Sigmoid colon (tissue), 7 donors: ENCODE results near the gene AMH. TPM values are rescaled to one million over a fixed set of nuclear protein-coding genes. Genes with fewer than 3 reads are reported as not detected.

Source experiments
- DNase-seq: peaks from one replicate; pipeline ENCODE4 v3.0.0-alpha.2; 2019
- H3K27ac ChIP-seq, 4 donors: fragments of 200-600 bp; sonication (generic); one replicate each; pipeline ENCODE4 v1.5.1; 2016 to 2019; ENCODE audit warnings: mild to moderate bottlenecking in 1 of 4
- H3K27me3 ChIP-seq, 3 donors: fragments of 200-600 bp; sonication (generic); one replicate each; pipeline ENCODE4 v1.5.1; 2019; ENCODE audit warnings: mild to moderate bottlenecking in 1 of 3
- H3K36me3 ChIP-seq, 4 donors: fragments of 200-600 bp; sonication (generic); one replicate each; pipeline ENCODE4 v1.5.1; 2016 to 2019
- H3K4me1 ChIP-seq, 4 donors: fragments of 200-600 bp; sonication (generic); one replicate each; pipeline ENCODE4 v1.5.1; 2017 to 2019
- H3K4me3 ChIP-seq, 4 donors: fragments of 200-600 bp; sonication (generic); one replicate each; pipeline ENCODE4 v1.5.1; 2017 to 2019; ENCODE audit warnings: mild to moderate bottlenecking in 2 of 4, moderate library complexity in 1 of 4
- H3K9me3 ChIP-seq, 4 donors: fragments of 200-600 bp in 3 of 4; sonication (generic) in 3 of 4; one replicate each; pipeline versions ENCODE4 v1.5.1 to v1.6.1; 2013 to 2019
- CTCF ChIP-seq, 4 experiments: fragments of 450-650 bp in 3 of 4; fragments of 200-600 bp in 1 of 4; IDR thresholded peaks; one replicate each; pipeline ENCODE4 v1.5.1; 2016 to 2019; ENCODE audit warnings: antibody characterized with exemption in 4 of 4, mild to moderate bottlenecking in 3 of 4, moderate library complexity in 2 of 4
- EP300 ChIP-seq, 4 donors: sonication (generic); formaldehyde crosslinking; IDR thresholded peaks; one replicate each; pipeline ENCODE4 v1.6.1; 2017; ENCODE audit warnings: antibody characterized with exemption in 4 of 4
- POLR2A ChIP-seq, 2 donors: fragments of 450-650 bp; IDR thresholded peaks; one replicate each; pipeline ENCODE4 v1.6.1; 2016; ENCODE audit warnings: antibody characterized with exemption in 2 of 2, mild to moderate bottlenecking in 2 of 2, moderate library complexity in 2 of 2
- POLR2AphosphoS5 ChIP-seq, 4 donors: sonication (generic); formaldehyde crosslinking; IDR thresholded peaks; one replicate each; pipeline ENCODE4 v1.6.1; 2017; ENCODE audit warnings: antibody characterized with exemption in 4 of 4
- WGBS, 2 donors: extraction: QIAGEN DNeasy Blood & Tissue Kit; methylation state at CpG; one replicate each; pipeline ENCODE4 v1.1.7; 2013; 5-methylcytosine and 5-hydroxymethylcytosine counted together
- intact Hi-C: fragments of 100-400 bp; cut with DNase I; formaldehyde crosslinking; loops from one replicate; pipeline ENCODE4 v1.15.1; 2023
- polyA plus RNA-seq, 3 donors: library from polyadenylated mRNA; stranded (reverse); fragments of 200-250 nt; gene quantifications; one replicate each; pipeline ENCODE4 v1.2.3, GENCODE V29; 2013
- total RNA-seq, 4 donors: library from RNA; depleted of rRNA; stranded (reverse); fragments of >200 nt; gene quantifications; one replicate each; pipeline ENCODE4 v1.1.0, GENCODE V29; 2016
- donor health status: healthy with polysubstance abuse.
- donor health status: Bipolar disorder and iron deficiency.
- donor health status: healthy.

The AMH gene
- total and polyA plus RNA-seq, 7 donors: 0.69 to 3.3 (median 1.8) TPM; not detected in 2

- intact Hi-C loops: no loop called here
- Histone ChIP-seq H3K9me3 (no peaks in the 10 kb centered on the region), H3K27me3 (peaks cover 0 to under 1% (median 0%) of the 10 kb centered on the region in 3 donors), H3K4me3 (no peak overlapping the region), H3K36me3 (no peaks in the 10 kb centered on the region), H3K4me1 (no peaks in the 10 kb centered on the region), H3K27ac (no peak overlapping the region)
- WGBS, 2 donors: 86 to 88% methylated on average over 5 of the region's 5 CpGs
- TF ChIP-seq EP300 (IDR thresholded peaks at IDR 0.05) (no peak), POLR2A (IDR thresholded peaks at IDR 0.05) (no peak), CTCF (IDR thresholded peaks at IDR 0.05) (no peak), POLR2AphosphoS5 (IDR thresholded peaks at IDR 0.05) (no peak)
- DNase-seq: no peak
Measured at GRCh38 chr19:2259336-2259735, 10.2 kb downstream of the AMH start.

GRCh38 chr19:2260341-2260805, 11.2 kb downstream of the AMH start:
- no peak overlapping the region for H3K4me3 ChIP-seq
- intact Hi-C loops: no loop called here
- H3K36me3 ChIP-seq: no peaks in the 10 kb centered on the region
- H3K27me3 ChIP-seq: no peaks in the 10 kb centered on the region
- no peaks in the 10 kb centered on the region for H3K4me1 ChIP-seq
- 20 to 57% methylated on average over 11 of the region's 11 CpGs for WGBS, 2 donors
- DNase-seq: no peak
- TF ChIP-seq POLR2A (IDR thresholded peaks at IDR 0.05): no peak
- TF ChIP-seq EP300 (IDR thresholded peaks at IDR 0.05): no peak
- no peak for TF ChIP-seq CTCF (IDR thresholded peaks at IDR 0.05)
- no peak for TF ChIP-seq POLR2AphosphoS5 (IDR thresholded peaks at IDR 0.05)
- H3K9me3 ChIP-seq: no peaks in the 10 kb centered on the region
- H3K27ac ChIP-seq: no peak overlapping the region

GRCh38 chr19:2261438-2262172, 12.5 kb downstream of the AMH start:
- Histone ChIP-seq H3K4me3 (no peak overlapping the region), H3K27me3 (no peaks in the 10 kb centered on the region), H3K4me1 (peaks cover 0 to 8% (median 5%) of the 10 kb centered on the region in 4 donors), H3K9me3 (no peaks in the 10 kb centered on the region), H3K27ac (no peak overlapping the region), H3K36me3 (no peaks in the 10 kb centered on the region)
- intact Hi-C loops: no loop called here
- WGBS, 2 donors: 70 to 72% methylated on average over 7 of the region's 7 CpGs
- TF ChIP-seq CTCF (IDR thresholded peaks at IDR 0.05) (peak in 2 of 4 experiments; percentile 28), EP300 (IDR thresholded peaks at IDR 0.05) (no peak)
- DNase-seq: no peak

GRCh38 chr19:2266183-2266993, 17.3 kb downstream of the AMH start:
- DNase-seq: peak; percentile 94
- 37 to 44% methylated on average over 18 of the region's 18 CpGs for WGBS, 2 donors
- Histone ChIP-seq H3K27me3 (no peaks in the 10 kb centered on the region), H3K4me1 (peaks cover 0 to 24% (median 20%) of the 10 kb centered on the region in 4 donors), H3K36me3 (peaks cover 0 to 1% (median under 1%) of the 10 kb centered on the region in 4 donors), H3K9me3 (no peaks in the 10 kb centered on the region), H3K27ac (peak overlapping the region; percentile 34 to 61 (median 54)), H3K4me3 (no peak overlapping the region)
- intact Hi-C loops: no loop called here
- no peak for TF ChIP-seq EP300 (IDR thresholded peaks at IDR 0.05)
- TF ChIP-seq POLR2AphosphoS5 (IDR thresholded peaks at IDR 0.05): peak in 1 of 4 donors; percentile 55
- no peak for TF ChIP-seq POLR2A (IDR thresholded peaks at IDR 0.05)
- TF ChIP-seq CTCF (IDR thresholded peaks at IDR 0.05): no peak
